ENCODE data around the gene OR8H2. TPM values are rescaled to one million over a fixed set of nuclear protein-coding genes. Genes with fewer than 3 reads are reported as not detected.

The OR8H2 gene
- total RNA-seq = not detected

GRCh38 chr11:56103210-56103737 lies at the start of gene OR8H2:
OR8H2 (plus strand) TSS chr11:56103687; CDS start chr11:56105043, 1,356 bp downstream.

GRCh38 chr11:56093008-56093407 lies 10.5 kb upstream of the OR8H2 start, which contains the start of gene OR8I2:
OR8I2 (plus strand) TSS chr11:56093308; CDS start chr11:56093308, 0 bp downstream.

GRCh38 chr11:56122073-56122472 lies 18.6 kb downstream of the OR8H2 start, which contains the start of gene OR8H3:
OR8H3 (plus strand) TSS chr11:56122373; CDS start chr11:56122373, 0 bp downstream.

GRCh38 chr11:56140151-56140661 lies 36.7 kb downstream of the OR8H2 start, which contains the start of gene OR8J3:
OR8J3 (minus strand) TSS chr11:56140201; CDS start chr11:56137718, 2,483 bp downstream.

Small RNA genes lying within 50 kb of the gene (small RNA-seq; reads per million reads assigned to genes)
- gene OR8I4P = 0 reads per million in 2 donors

Other genes starting within 250 kb of the OR8H2 start
- gene TRIM51, start 220.4 kb upstream of the OR8H2 start, total RNA-seq = 1 to 10 TPM; 1.3 to 2.8 TPM
- not detected for gene OR5W2, start 189.1 kb upstream of the OR8H2 start, total RNA-seq
- gene OR5I1, start 167.3 kb upstream of the OR8H2 start, total RNA-seq = not detected
- not detected for gene OR10AG1, start 133.7 kb upstream of the OR8H2 start, total RNA-seq
- not detected for gene OR5F1, start 109.1 kb upstream of the OR8H2 start, total RNA-seq
- gene OR5AS1, start 76.0 kb upstream of the OR8H2 start, total RNA-seq = not detected
- not detected for gene OR8I2, start 10.4 kb upstream of the OR8H2 start, total RNA-seq
- gene OR8H3, start 18.7 kb downstream of the OR8H2 start, total RNA-seq = not detected
- not detected for gene OR8J3, start 36.5 kb downstream of the OR8H2 start, total RNA-seq
- gene OR8K5, start 56.6 kb downstream of the OR8H2 start, total RNA-seq = not detected
- gene OR5J2, start 72.9 kb downstream of the OR8H2 start, total RNA-seq = not detected
- gene OR5T2, start 130.6 kb downstream of the OR8H2 start, total RNA-seq = not detected
- not detected for gene OR5T3, start 148.6 kb downstream of the OR8H2 start, total RNA-seq
- gene OR5T1, start 170.5 kb downstream of the OR8H2 start, total RNA-seq = not detected
- gene OR8H1, start 188.6 kb downstream of the OR8H2 start, total RNA-seq = not detected
- under 1 TPM in 1 of 2 donors, not detected in 1; 0.33 TPM for gene OR8K3, start 211.5 kb downstream of the OR8H2 start, total RNA-seq
- gene OR8K1, start 242.4 kb downstream of the OR8H2 start, total RNA-seq = not detected

Measured in melanocyte of skin (primary cell).